GM12872 (cell line): Measurements from ENCODE around the gene PIP5K1B.

Source experiments
- TF ChIP-seq, protein P1 (sequence below): IDR thresholded peaks from 3 replicates; pipeline ENCODE4 v1.5.1; 2011; ENCODE audit warnings: low read depth, mild to moderate bottlenecking, low read length, moderate library complexity; ENCODE audit not compliant: insufficient read depth

Gene PIP5K1B

GRCh38 chr9:68760674-68761333 lies 55.8 kb downstream of the PIP5K1B start:
- TF ChIP-seq, protein P1, sequence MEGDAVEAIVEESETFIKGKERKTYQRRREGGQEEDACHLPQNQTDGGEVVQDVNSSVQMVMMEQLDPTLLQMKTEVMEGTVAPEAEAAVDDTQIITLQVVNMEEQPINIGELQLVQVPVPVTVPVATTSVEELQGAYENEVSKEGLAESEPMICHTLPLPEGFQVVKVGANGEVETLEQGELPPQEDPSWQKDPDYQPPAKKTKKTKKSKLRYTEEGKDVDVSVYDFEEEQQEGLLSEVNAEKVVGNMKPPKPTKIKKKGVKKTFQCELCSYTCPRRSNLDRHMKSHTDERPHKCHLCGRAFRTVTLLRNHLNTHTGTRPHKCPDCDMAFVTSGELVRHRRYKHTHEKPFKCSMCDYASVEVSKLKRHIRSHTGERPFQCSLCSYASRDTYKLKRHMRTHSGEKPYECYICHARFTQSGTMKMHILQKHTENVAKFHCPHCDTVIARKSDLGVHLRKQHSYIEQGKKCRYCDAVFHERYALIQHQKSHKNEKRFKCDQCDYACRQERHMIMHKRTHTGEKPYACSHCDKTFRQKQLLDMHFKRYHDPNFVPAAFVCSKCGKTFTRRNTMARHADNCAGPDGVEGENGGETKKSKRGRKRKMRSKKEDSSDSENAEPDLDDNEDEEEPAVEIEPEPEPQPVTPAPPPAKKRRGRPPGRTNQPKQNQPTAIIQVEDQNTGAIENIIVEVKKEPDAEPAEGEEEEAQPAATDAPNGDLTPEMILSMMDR, result no peak

GRCh38 chr9:68762570-68762969 lies 57.5 kb downstream of the PIP5K1B start:
- TF ChIP-seq, protein P1, result no peak

GRCh38 chr9:68763104-68763503 lies 58.1 kb downstream of the PIP5K1B start:
- TF ChIP-seq, protein P1, result no peak

DNA sequence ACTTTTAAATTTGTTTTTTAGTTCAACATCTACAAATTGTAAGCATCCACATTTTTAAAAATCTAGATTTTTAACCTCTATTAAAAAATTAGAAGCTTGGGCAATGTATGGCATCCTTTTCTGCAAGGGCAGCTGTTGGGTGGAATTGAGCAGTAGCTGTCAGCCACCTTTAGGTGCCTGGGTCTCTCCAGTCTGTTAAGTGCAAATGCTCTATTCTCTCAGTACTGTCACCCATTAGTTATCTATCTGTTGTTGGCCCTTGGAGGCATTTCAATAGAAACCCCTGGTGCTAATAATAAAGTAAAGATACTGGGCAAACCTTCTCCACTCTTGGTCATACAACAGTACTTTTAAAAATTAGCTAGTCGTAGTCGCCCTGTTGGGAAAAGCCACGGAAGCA lies 63.6 kb downstream of the PIP5K1B start:
- TF ChIP-seq, protein P1, result no peak

DNA sequence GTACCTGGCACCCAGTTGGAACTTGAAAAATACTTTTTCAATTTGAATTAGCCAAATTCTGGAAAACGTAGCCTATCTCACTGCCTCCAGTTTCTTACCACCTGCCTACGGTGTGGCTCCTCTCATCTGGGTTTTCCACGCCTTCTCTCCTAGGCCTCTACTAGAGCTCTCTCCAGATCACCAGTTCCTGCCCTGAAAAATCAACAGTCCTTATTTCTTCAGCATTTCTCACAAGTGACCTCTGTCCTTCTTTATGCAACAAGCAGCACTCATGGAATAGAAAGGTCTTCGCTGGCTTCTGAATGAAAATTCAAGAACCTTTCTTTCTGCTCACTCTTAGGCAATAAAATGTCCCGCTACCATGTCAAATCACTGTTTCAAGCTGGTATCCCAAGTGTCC lies 64.8 kb downstream of the PIP5K1B start:
- TF ChIP-seq, protein P1, result no peak

DNA sequence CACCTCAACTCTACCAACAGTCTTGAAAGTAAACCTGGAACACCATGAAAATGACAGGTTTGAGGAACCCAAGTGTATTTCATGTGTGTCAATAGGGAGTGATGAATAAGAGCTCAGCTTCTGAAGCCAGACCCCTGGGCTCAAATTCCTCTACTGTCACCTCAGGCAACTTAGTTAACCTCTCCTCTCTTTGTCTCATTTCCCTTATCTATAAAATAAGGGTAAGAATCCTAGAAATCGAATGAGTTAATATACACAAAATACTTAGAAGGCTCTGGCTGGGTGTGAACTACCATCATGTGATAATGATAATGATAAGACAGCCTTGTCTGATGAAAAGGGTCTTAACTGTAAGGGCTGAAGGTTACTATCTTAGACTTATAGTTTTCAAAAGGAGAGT lies 66.3 kb downstream of the PIP5K1B start:
- TF ChIP-seq, protein P1, result no peak

- TF ChIP-seq, protein P1, result no peak
These were observed 70.1 kb downstream of the PIP5K1B start for GRCh38 chr9:68775003-68775730.
